Measurements from ENCODE around the gene SPEF1. TPM values are rescaled to one million over a fixed set of nuclear protein-coding genes. Genes with fewer than 3 reads are reported as not detected.
A peak's percentile ranks its signal among the peaks of the same experiment; 100 is the strongest.

Gene SPEF1
- total and polyA plus RNA-seq, 2 of the 13 experiments (the other 11 are each of a cell fraction or from before 2014, with no cell fraction given): 0.11 to 0.27 TPM

DNA sequence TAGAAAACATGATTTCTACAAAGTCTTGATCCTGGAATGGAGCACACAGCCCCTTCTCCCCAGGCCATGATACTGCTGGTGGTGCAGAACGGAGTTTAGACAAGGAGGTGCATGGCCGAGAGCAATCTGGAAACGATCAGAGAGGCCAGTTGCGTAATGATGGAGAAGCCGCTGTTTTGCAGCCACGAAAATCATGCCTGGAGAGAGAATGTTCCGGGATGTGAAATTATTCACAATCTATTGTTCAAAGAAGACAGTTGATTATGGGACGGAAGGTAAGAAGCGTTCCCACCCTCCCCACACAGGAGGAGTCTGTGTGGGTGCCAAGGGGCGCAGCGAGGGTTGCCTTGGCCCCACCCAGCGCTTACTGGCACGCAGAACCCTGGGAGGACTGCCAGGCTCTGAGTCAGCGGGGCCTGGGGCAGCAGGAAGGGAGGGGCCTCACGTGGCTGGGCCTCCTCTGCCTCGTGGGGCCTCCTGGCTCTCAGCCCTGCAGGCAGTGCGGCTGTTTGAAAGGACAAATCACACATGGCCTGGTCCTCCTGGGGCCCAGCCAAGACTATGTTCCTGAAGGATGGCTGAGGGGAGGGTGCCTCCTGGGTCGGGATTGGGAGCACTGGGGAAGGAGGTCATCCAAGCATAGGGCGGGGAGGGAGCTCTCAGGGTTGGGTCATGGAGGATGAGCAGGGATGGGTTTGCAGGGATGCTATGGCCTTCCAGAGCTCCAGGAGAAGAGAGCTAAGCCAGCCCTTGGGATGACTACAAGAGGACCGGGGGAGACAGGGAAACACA, 30.4 kb upstream of the SPEF1 start (continued):
- TF ChIP-seq TCF12 (IDR thresholded peaks at IDR 0.05) (no peak), TCF12 (CRISPR knock-in tag; IDR thresholded peaks at IDR 0.05) (no peak), ESRRA (CRISPR knock-in tag; IDR thresholded peaks at IDR 0.05; ENCODE audit: low read depth) (no peak), RNF2 (conservative IDR thresholded peaks at IDR 0.05; ENCODE audit: low read depth) (peak; percentile 97), ZNF3 (CRISPR knock-in tag; IDR thresholded peaks at IDR 0.05) (peak; percentile 81; the same call in 1 of the 2 replicates), ZNF276 (CRISPR knock-in tag; IDR thresholded peaks at IDR 0.05; ENCODE audit: low read depth) (peak; percentile 84; the same call in 1 of the 2 replicates), CHD2 (IDR thresholded peaks at IDR 0.05; ENCODE audit: low read depth, low read length) (peak; percentile 54; the same call in 1 of the 2 replicates), HNRNPLL (IDR thresholded peaks at IDR 0.05; ENCODE audit: low read depth, low read length, poor library complexity, severe bottlenecking) (peak; percentile 66), NR2F1 (CRISPR knock-in tag; IDR thresholded peaks at IDR 0.05) (peak; percentile 24 to 36; a peak in 1 of 4 replicates), STAT5B (CRISPR knock-in tag; IDR thresholded peaks at IDR 0.05) (peak; percentile 15; the same call in 1 of the 2 replicates), ZNF136 (CRISPR knock-in tag; IDR thresholded peaks at IDR 0.05; ENCODE audit: low read depth) (peak; percentile 93), ZFP62 (CRISPR knock-in tag; IDR thresholded peaks at IDR 0.05) (no peak), NBN (conservative IDR thresholded peaks at IDR 0.05) (no peak), HOXA5 (CRISPR knock-in tag; IDR thresholded peaks at IDR 0.05) (peak; percentile 98), NFE2 (CRISPR knock-in tag; IDR thresholded peaks at IDR 0.05) (no peak), ZBTB7B (CRISPR knock-in tag; IDR thresholded peaks at IDR 0.05) (peak; percentile 81), ZSCAN21 (CRISPR knock-in tag; IDR thresholded peaks at IDR 0.05; ENCODE audit: borderline replicate concordance) (peak; percentile 94; the same call in 1 of the 2 replicates), ZNF784 (CRISPR knock-in tag; IDR thresholded peaks at IDR 0.05; ENCODE audit: borderline replicate concordance) (peak; percentile 98)
- TF ChIP-seq, protein P1, sequence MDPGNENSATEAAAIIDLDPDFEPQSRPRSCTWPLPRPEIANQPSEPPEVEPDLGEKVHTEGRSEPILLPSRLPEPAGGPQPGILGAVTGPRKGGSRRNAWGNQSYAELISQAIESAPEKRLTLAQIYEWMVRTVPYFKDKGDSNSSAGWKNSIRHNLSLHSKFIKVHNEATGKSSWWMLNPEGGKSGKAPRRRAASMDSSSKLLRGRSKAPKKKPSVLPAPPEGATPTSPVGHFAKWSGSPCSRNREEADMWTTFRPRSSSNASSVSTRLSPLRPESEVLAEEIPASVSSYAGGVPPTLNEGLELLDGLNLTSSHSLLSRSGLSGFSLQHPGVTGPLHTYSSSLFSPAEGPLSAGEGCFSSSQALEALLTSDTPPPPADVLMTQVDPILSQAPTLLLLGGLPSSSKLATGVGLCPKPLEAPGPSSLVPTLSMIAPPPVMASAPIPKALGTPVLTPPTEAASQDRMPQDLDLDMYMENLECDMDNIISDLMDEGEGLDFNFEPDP (CRISPR knock-in tag; conservative IDR thresholded peaks at IDR 0.05): no peak
- TF ChIP-seq, protein P2, sequence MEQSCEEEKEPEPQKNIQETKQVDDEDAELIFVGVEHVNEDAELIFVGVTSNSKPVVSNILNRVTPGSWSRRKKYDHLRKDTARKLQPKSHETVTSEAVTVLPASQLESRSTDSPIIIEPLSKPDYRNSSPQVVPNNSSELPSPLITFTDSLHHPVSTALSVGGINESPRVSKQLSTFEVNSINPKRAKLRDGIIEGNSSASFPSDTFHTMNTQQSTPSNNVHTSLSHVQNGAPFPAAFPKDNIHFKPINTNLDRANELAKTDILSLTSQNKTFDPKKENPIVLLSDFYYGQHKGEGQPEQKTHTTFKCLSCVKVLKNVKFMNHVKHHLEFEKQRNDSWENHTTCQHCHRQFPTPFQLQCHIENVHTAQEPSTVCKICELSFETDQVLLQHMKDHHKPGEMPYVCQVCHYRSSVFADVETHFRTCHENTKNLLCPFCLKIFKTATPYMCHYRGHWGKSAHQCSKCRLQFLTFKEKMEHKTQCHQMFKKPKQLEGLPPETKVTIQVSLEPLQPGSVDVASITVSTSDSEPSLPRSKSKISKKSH (CRISPR knock-in tag; IDR thresholded peaks at IDR 0.05; ENCODE audit: borderline replicate concordance): peak; percentile 96; the same call in 1 of the 2 replicates
- TF ChIP-seq, protein P3, sequence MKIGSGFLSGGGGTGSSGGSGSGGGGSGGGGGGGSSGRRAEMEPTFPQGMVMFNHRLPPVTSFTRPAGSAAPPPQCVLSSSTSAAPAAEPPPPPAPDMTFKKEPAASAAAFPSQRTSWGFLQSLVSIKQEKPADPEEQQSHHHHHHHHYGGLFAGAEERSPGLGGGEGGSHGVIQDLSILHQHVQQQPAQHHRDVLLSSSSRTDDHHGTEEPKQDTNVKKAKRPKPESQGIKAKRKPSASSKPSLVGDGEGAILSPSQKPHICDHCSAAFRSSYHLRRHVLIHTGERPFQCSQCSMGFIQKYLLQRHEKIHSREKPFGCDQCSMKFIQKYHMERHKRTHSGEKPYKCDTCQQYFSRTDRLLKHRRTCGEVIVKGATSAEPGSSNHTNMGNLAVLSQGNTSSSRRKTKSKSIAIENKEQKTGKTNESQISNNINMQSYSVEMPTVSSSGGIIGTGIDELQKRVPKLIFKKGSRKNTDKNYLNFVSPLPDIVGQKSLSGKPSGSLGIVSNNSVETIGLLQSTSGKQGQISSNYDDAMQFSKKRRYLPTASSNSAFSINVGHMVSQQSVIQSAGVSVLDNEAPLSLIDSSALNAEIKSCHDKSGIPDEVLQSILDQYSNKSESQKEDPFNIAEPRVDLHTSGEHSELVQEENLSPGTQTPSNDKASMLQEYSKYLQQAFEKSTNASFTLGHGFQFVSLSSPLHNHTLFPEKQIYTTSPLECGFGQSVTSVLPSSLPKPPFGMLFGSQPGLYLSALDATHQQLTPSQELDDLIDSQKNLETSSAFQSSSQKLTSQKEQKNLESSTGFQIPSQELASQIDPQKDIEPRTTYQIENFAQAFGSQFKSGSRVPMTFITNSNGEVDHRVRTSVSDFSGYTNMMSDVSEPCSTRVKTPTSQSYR (CRISPR knock-in tag; IDR thresholded peaks at IDR 0.05; ENCODE audit: borderline replicate concordance): peak; percentile 67; the same call in 1 of the 2 replicates
